RPMI7951 (cell line): ENCODE measurements around the gene WDHD1. TPM values are rescaled to one million over a fixed set of nuclear protein-coding genes. Genes with fewer than 3 reads are reported as not detected.
A peak's percentile ranks its signal among the peaks of the same experiment; 100 is the strongest.
"Not testable (repeated sequence)": the region's sequence is repeated elsewhere in the genome, so short reads cannot be mapped to it uniquely, and the experiment has no call there.

Experiments used
- DNase-seq: peaks from one replicate; pipeline ENCODE4 v3.0.0-alpha.2; 2012; ENCODE audit warnings: low read depth
- total RNA-seq: library from RNA; depleted of rRNA; stranded (reverse); fragments of >200 nt; shearing (Covaris generic); gene quantifications from 2 replicates; pipeline ENCODE4 v1.2.3, GENCODE V29; 2014

WDHD1 gene
- total RNA-seq, 1 experiment from 2014 or later, result 18.0 TPM

GRCh38 chr14:55047301-55048053, 20.6 kb upstream of the WDHD1 start:
- no peak for DNase-seq

- DNase-seq, result no peak
Observed at GRCh38 chr14:55045087-55045486, 18.2 kb upstream of the WDHD1 start.

GRCh38 chr14:55043528-55043927, 16.6 kb upstream of the WDHD1 start:
- DNase-seq, result no peak

GRCh38 chr14:55038708-55039107, 11.8 kb upstream of the WDHD1 start:
- DNase-seq, result no peak

GRCh38 chr14:55037995-55038394, 11.1 kb upstream of the WDHD1 start:
- DNase-seq, result not testable (repeated sequence)

GRCh38 chr14:55031190-55031589, 4.3 kb upstream of the WDHD1 start:
- DNase-seq, result no peak

GRCh38 chr14:55028476-55028875, 1.6 kb upstream of the WDHD1 start:
- DNase-seq, result no peak

- DNase-seq, result no peak
Observed at GRCh38 chr14:55028066-55028465, 1.2 kb upstream of the WDHD1 start.

- no peak for DNase-seq
Observed at GRCh38 chr14:55026441-55026792, 482 bp downstream of the WDHD1 start.

- DNase-seq, result no peak
Observed at GRCh38 chr14:55025948-55026347, 951 bp downstream of the WDHD1 start.

- DNase-seq, result not testable (repeated sequence)
Observed at GRCh38 chr14:55024365-55024764, 2.5 kb downstream of the WDHD1 start.

GRCh38 chr14:55019968-55020554, 6.8 kb downstream of the WDHD1 start:
- DNase-seq, result no peak

GRCh38 chr14:55015006-55015405, 11.9 kb downstream of the WDHD1 start:
- no peak for DNase-seq

GRCh38 chr14:55005071-55005470, 21.8 kb downstream of the WDHD1 start:
- DNase-seq, result no peak

- DNase-seq, result peak; percentile 28
Observed at GRCh38 chr14:55000381-55000780, 26.5 kb downstream of the WDHD1 start.

- no peak for DNase-seq
Observed at GRCh38 chr14:54985156-54985555, 41.7 kb downstream of the WDHD1 start.

- no peak for DNase-seq
Observed at GRCh38 chr14:54981698-54982097, 45.2 kb downstream of the WDHD1 start.

GRCh38 chr14:54979039-54979438, 47.9 kb downstream of the WDHD1 start:
- DNase-seq, result no peak

- peak; percentile 76 for DNase-seq
Observed at GRCh38 chr14:54976316-54976715, 50.6 kb downstream of the WDHD1 start.

GRCh38 chr14:54975856-54976255, 51.0 kb downstream of the WDHD1 start:
- peak; percentile 8 for DNase-seq

GRCh38 chr14:54974788-54975414, 52.0 kb downstream of the WDHD1 start:
- no peak for DNase-seq

- DNase-seq, result no peak
Observed at GRCh38 chr14:54967496-54967895, 59.4 kb downstream of the WDHD1 start.

GRCh38 chr14:54955143-54955542, 71.8 kb downstream of the WDHD1 start:
- DNase-seq, result no peak
